ENCODE data around the gene GNAT2. TPM values are rescaled to one million over a fixed set of nuclear protein-coding genes. Genes with fewer than 3 reads are reported as not detected.

Gene GNAT2
- polyA plus RNA-seq, 1 experiment: 0.06 TPM

DNA sequence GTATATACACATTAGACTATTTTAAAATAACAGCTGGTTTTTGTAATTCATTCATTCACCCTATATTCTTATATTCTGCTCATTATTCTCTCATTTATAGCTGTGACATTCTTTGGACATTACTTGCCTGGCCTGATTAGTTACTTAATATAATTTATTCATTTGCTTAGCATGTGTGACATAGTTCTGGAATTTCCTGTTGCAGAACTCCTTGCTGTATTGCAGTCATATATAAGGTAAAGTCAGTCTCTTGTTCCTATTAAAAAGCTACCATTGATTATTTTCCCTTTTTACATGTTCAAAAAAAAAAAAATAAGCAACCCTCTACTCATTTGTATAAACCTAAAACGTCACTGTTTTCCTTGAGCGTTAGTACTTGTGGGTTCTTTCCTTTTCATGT, 23.9 kb downstream of the GNAT2 start:
- Histone ChIP-seq H3K27ac (ENCODE audit: low read depth, low read length) (no peak overlapping the region), H3K4me3 (ENCODE audit: low read depth, low read length) (no peak overlapping the region), H3K9me3 (ENCODE audit: control insufficient read depth, insufficient read depth, low read length) (no peaks in the 10 kb centered on the region), H3K27me3 (ENCODE audit: control insufficient read depth, insufficient read depth, low read length) (no peaks in the 10 kb centered on the region)
- CTCF ChIA-PET: interaction anchor here (0.6 to 1.9 kb wide), 4 partner anchors 46 to 180 kb away, joined by 3 to 11 read pairs (median 4); no protein-coding TSS in a partner anchor
- DNase-seq (ENCODE audit: low read depth, low spot score): no peak
- TF ChIP-seq, protein P1, sequence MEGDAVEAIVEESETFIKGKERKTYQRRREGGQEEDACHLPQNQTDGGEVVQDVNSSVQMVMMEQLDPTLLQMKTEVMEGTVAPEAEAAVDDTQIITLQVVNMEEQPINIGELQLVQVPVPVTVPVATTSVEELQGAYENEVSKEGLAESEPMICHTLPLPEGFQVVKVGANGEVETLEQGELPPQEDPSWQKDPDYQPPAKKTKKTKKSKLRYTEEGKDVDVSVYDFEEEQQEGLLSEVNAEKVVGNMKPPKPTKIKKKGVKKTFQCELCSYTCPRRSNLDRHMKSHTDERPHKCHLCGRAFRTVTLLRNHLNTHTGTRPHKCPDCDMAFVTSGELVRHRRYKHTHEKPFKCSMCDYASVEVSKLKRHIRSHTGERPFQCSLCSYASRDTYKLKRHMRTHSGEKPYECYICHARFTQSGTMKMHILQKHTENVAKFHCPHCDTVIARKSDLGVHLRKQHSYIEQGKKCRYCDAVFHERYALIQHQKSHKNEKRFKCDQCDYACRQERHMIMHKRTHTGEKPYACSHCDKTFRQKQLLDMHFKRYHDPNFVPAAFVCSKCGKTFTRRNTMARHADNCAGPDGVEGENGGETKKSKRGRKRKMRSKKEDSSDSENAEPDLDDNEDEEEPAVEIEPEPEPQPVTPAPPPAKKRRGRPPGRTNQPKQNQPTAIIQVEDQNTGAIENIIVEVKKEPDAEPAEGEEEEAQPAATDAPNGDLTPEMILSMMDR (IDR thresholded peaks at IDR 0.05; ENCODE audit: low read depth, low read length): no peak
- POLR2A ChIA-PET: interaction anchor here (0.7 to 0.9 kb wide), 2 partner anchors 15 to 17 kb away, joined by 3 read pairs; no protein-coding TSS in a partner anchor

DNA sequence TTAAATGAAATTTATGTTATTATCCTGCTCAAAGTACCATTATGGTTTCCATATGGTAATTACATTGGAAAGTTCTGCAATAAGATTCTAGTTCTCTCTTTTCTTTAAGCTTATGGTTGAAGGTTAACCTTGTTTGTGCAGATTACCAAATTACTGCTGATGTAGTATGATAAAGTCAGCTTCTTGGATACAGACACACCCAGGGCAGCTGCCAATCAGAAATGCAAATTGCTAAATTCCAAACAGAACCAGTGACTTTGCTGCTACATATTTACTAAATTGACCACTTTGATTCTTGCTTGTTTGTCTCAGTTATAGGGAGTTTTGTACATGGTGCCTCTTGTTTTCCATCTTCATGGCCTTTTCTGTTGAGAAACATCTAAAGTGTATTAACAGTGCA, 26.5 kb downstream of the GNAT2 start:
- ChIA-PET CTCF (no interaction called here), POLR2A (no interaction called here)
- H3K27ac ChIP-seq (ENCODE audit: low read depth, low read length): no peak overlapping the region
- no peak overlapping the region for H3K4me3 ChIP-seq (ENCODE audit: low read depth, low read length)
- H3K27me3 ChIP-seq (ENCODE audit: control insufficient read depth, insufficient read depth, low read length): no peaks in the 10 kb centered on the region
- TF ChIP-seq, protein P1 (IDR thresholded peaks at IDR 0.05; ENCODE audit: low read depth, low read length): no peak
- H3K9me3 ChIP-seq (ENCODE audit: control insufficient read depth, insufficient read depth, low read length): no peaks in the 10 kb centered on the region
- no peak for DNase-seq (ENCODE audit: low read depth, low spot score)

- no peak for DNase-seq (ENCODE audit: low read depth, low spot score)
- no peak overlapping the region for H3K27ac ChIP-seq (ENCODE audit: low read depth, low read length)
- TF ChIP-seq, protein P1 (IDR thresholded peaks at IDR 0.05; ENCODE audit: low read depth, low read length): no peak
- ChIA-PET CTCF (interaction anchor here (1.2 kb wide), 1 partner anchor 50 kb away, joined by 3 read pairs; no protein-coding TSS in a partner anchor), POLR2A (interaction anchor here (0.7 kb wide), 1 partner anchor 27 kb away, joined by 5 read pairs; no protein-coding TSS in a partner anchor)
- H3K9me3 ChIP-seq (ENCODE audit: control insufficient read depth, insufficient read depth, low read length): no peaks in the 10 kb centered on the region
- no peak overlapping the region for H3K4me3 ChIP-seq (ENCODE audit: low read depth, low read length)
- no peaks in the 10 kb centered on the region for H3K27me3 ChIP-seq (ENCODE audit: control insufficient read depth, insufficient read depth, low read length)
These were observed 29.7 kb downstream of the GNAT2 start for GRCh38 chr1:109589679-109590078.

DNA sequence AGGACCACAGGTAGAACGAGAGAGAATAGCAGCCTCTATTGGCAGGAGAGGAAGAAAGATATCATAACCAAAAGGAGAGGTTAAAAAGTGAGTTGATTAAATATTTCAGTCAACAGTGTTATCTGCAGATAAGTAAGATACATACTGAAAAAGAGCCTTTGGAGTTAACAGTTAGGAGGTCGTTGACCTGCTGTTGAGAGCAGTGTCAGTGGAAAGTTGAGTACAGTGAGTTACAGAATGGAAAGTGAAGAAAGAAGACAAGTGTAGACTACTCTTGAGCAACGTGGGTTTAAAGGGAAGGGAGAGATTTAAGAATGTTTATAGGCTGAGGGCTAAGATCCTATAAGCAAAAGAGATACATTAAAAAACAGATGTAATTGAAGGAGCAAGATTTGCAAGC, 30.2 kb downstream of the GNAT2 start:
- Histone ChIP-seq H3K27me3 (ENCODE audit: control insufficient read depth, insufficient read depth, low read length) (no peaks in the 10 kb centered on the region), H3K27ac (ENCODE audit: low read depth, low read length) (no peak overlapping the region), H3K4me3 (ENCODE audit: low read depth, low read length) (no peak overlapping the region), H3K9me3 (ENCODE audit: control insufficient read depth, insufficient read depth, low read length) (no peaks in the 10 kb centered on the region)
- DNase-seq (ENCODE audit: low read depth, low spot score): no peak
- POLR2A ChIA-PET: no interaction called here
- TF ChIP-seq, protein P1 (IDR thresholded peaks at IDR 0.05; ENCODE audit: low read depth, low read length): no peak
- CTCF ChIA-PET: no interaction called here

- H3K9me3 ChIP-seq (ENCODE audit: control insufficient read depth, insufficient read depth, low read length): no peaks in the 10 kb centered on the region
- POLR2A ChIA-PET: no interaction called here
- TF ChIP-seq, protein P1 (IDR thresholded peaks at IDR 0.05; ENCODE audit: low read depth, low read length): no peak
- no peak overlapping the region for H3K27ac ChIP-seq (ENCODE audit: low read depth, low read length)
- no peak overlapping the region for H3K4me3 ChIP-seq (ENCODE audit: low read depth, low read length)
- CTCF ChIA-PET: no interaction called here
- H3K27me3 ChIP-seq (ENCODE audit: control insufficient read depth, insufficient read depth, low read length): no peaks in the 10 kb centered on the region
- DNase-seq (ENCODE audit: low read depth, low spot score): no peak
These were observed 33.4 kb downstream of the GNAT2 start for GRCh38 chr1:109586055-109586454.

Measured in AG04450 (cell line).